ENCODE data around the gene DOC2A.

DNA sequence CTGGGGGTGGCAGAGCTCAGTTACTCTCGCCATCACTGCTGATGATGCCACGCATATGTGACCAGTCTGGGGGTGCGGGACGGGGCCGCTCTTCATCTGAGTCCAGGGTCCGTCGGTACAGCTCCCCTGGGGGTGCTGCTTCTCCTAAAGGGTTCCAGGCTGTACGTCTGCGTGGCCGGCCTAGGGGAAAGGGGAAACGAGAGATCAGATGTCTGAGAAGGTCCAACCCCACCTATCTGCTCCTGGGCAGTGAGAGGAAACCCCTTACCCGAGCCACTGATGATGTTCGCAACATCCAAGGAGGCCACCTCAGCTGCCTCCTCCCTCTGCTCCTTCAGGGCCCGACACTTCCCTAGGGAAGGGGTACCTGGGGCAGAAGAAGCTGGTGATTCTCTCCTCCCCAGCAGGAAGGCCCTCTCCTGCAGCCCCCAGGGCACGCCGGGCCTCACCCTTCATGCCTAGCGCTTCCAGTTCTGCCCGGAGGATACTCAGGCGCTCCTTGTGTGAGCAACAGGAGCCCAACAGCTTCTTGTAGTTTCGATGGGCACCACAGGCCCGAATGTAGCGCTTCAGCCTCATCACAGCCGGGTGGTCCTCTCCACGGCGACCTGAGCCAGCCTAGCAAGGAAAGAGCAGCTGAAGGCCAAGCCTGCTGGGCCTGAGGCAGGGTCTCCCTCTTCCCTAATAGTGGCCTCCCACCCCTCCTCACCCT, 17.5 kb downstream of the DOC2A start:
- TF ChIP-seq, protein P1, sequence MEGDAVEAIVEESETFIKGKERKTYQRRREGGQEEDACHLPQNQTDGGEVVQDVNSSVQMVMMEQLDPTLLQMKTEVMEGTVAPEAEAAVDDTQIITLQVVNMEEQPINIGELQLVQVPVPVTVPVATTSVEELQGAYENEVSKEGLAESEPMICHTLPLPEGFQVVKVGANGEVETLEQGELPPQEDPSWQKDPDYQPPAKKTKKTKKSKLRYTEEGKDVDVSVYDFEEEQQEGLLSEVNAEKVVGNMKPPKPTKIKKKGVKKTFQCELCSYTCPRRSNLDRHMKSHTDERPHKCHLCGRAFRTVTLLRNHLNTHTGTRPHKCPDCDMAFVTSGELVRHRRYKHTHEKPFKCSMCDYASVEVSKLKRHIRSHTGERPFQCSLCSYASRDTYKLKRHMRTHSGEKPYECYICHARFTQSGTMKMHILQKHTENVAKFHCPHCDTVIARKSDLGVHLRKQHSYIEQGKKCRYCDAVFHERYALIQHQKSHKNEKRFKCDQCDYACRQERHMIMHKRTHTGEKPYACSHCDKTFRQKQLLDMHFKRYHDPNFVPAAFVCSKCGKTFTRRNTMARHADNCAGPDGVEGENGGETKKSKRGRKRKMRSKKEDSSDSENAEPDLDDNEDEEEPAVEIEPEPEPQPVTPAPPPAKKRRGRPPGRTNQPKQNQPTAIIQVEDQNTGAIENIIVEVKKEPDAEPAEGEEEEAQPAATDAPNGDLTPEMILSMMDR (IDR thresholded peaks at IDR 0.05; ENCODE audit: low read depth, low read length, poor library complexity, severe bottlenecking) = no peak
- no peak for TF ChIP-seq EZH2phosphoT487 (IDR thresholded peaks at IDR 0.05; ENCODE audit: borderline replicate concordance, low read length)
